ENCODE results near the gene NLRC5.

GRCh38 chr16:57110937-57111336 is 121.6 kb downstream of the NLRC5 start:
- TF ChIP-seq CTCF (IDR thresholded peaks at IDR 0.05) (no peak), POLR2A (IDR thresholded peaks at IDR 0.05) (no peak)

Data from lower leg skin (tissue), 3 donors.